ENCODE measurements around the gene EMID1. TPM values are rescaled to one million over a fixed set of nuclear protein-coding genes. Genes with fewer than 3 reads are reported as not detected.
"Not testable (repeated sequence)": the region's sequence is repeated elsewhere in the genome, so short reads cannot be mapped to it uniquely, and the experiment has no call there.

Gene EMID1
- total RNA-seq, 2 experiments from 2014 or later = 0.14 TPM; not detected in 1

GRCh38 chr22:29243874-29244446 is 38.3 kb downstream of the EMID1 start:
- no peak for DNase-seq
- H3K4me3 Mint-ChIP-seq = no peak overlapping the region
- H3K4me1 Mint-ChIP-seq (ENCODE audit: low read depth) = no peaks in the 10 kb centered on the region
- POLR2A ChIA-PET = no interaction called here
- CTCF ChIA-PET = interaction anchor here (0.9 to 2.7 kb wide), 5 partner anchors 14 to 414 kb away, joined by 3 to 19 read pairs (median 13); partner anchors contain the start of gene KREMEN1
- no peak overlapping the region for H3K27ac Mint-ChIP-seq
- no peak for TF ChIP-seq CTCF (IDR thresholded peaks at IDR 0.05)
- no peak for ATAC-seq
- intact Hi-C loops (cut with micrococcal nuclease) = no loop called here
- no peaks in the 10 kb centered on the region for H3K36me3 Mint-ChIP-seq (ENCODE audit: low read depth)
- H3K27me3 Mint-ChIP-seq = peaks cover 4% of the 10 kb centered on the region
- peaks cover 16% of the 10 kb centered on the region for H3K9me3 Mint-ChIP-seq

- ATAC-seq = no peak
- CTCF ChIA-PET = interaction anchor here (0.7 to 2.7 kb wide), 45 partner anchors 8 to 644 kb away, joined by 3 to 19 read pairs (median 5); partner anchors contain the start of genes EMID1, EWSR1, KREMEN1 and RHBDD3
- Mint-ChIP-seq H3K36me3 (ENCODE audit: low read depth) (no peaks in the 10 kb centered on the region), H3K4me1 (ENCODE audit: low read depth) (no peaks in the 10 kb centered on the region), H3K27me3 (peaks cover 4% of the 10 kb centered on the region), H3K4me3 (no peak overlapping the region), H3K9me3 (peaks cover 12% of the 10 kb centered on the region), H3K27ac (no peak overlapping the region)
- no peak for DNase-seq
- TF ChIP-seq CTCF (IDR thresholded peaks at IDR 0.05) = no peak
- POLR2A ChIA-PET = interaction anchor here (0.9 kb wide), 1 partner anchor 15 kb away, joined by 4 read pairs; no protein-coding TSS in a partner anchor
- intact Hi-C loops (cut with micrococcal nuclease) = no loop called here
Observed at GRCh38 chr22:29244785-29245625, 39.3 kb downstream of the EMID1 start.

GRCh38 chr22:29245626-29246385 is 40.1 kb downstream of the EMID1 start:
- peak; percentile 81 for DNase-seq
- no peaks in the 10 kb centered on the region for H3K36me3 Mint-ChIP-seq (ENCODE audit: low read depth)
- H3K27me3 Mint-ChIP-seq = peaks cover 4% of the 10 kb centered on the region
- ChIA-PET POLR2A (interaction anchor here (0.9 kb wide), 1 partner anchor 16 kb away, joined by 4 read pairs; no protein-coding TSS in a partner anchor), CTCF (interaction anchor here (0.6 to 2.7 kb wide), 53 partner anchors 9 to 793 kb away, joined by 3 to 19 read pairs (median 5); partner anchors contain the start of genes C22orf31, EMID1, EWSR1 and KREMEN1)
- H3K4me1 Mint-ChIP-seq (ENCODE audit: low read depth) = no peaks in the 10 kb centered on the region
- H3K9me3 Mint-ChIP-seq = peaks cover 11% of the 10 kb centered on the region
- peak; percentile 99 for ATAC-seq
- peak; percentile 98 for TF ChIP-seq CTCF (IDR thresholded peaks at IDR 0.05)
- no peak overlapping the region for H3K4me3 Mint-ChIP-seq
- H3K27ac Mint-ChIP-seq = no peak overlapping the region
- intact Hi-C loops (cut with micrococcal nuclease) = no loop called here

- POLR2A ChIA-PET; H3K4me1 Mint-ChIP-seq (ENCODE audit: low read depth); H3K9me3 Mint-ChIP-seq; H3K27me3 Mint-ChIP-seq; H3K27ac Mint-ChIP-seq; H3K36me3 Mint-ChIP-seq (ENCODE audit: low read depth); ATAC-seq; DNase-seq; H3K4me3 Mint-ChIP-seq; intact Hi-C loops (cut with micrococcal nuclease): not testable (repeated sequence)
- CTCF ChIA-PET = interaction anchor here (1.0 kb wide), 1 partner anchor 45 kb away, joined by 4 read pairs; no protein-coding TSS in a partner anchor
Observed at GRCh38 chr22:29247891-29248290, 42.2 kb downstream of the EMID1 start.

GRCh38 chr22:29251265-29251664 is 45.6 kb downstream of the EMID1 start:
- TF ChIP-seq CTCF (IDR thresholded peaks at IDR 0.05) = no peak
- ATAC-seq (no peak), DNase-seq (no peak)
- ChIA-PET CTCF (no interaction called here), POLR2A (no interaction called here)
- intact Hi-C loops (cut with micrococcal nuclease) = no loop called here
- Mint-ChIP-seq H3K27me3 (no peaks in the 10 kb centered on the region), H3K4me3 (no peak overlapping the region), H3K36me3 (ENCODE audit: low read depth) (no peaks in the 10 kb centered on the region), H3K9me3 (no peaks in the 10 kb centered on the region), H3K4me1 (ENCODE audit: low read depth) (peaks cover 2% of the 10 kb centered on the region), H3K27ac (no peak overlapping the region)

Data from activated CD8-positive, alpha-beta T cell treated with anti-CD3 and anti-CD28 coated beads for 36 hours (primary cell).